ENCODE measurements around the gene UAP1L1.
A peak's percentile ranks its signal among the peaks of the same experiment; 100 is the strongest.

Gene UAP1L1

DNA sequence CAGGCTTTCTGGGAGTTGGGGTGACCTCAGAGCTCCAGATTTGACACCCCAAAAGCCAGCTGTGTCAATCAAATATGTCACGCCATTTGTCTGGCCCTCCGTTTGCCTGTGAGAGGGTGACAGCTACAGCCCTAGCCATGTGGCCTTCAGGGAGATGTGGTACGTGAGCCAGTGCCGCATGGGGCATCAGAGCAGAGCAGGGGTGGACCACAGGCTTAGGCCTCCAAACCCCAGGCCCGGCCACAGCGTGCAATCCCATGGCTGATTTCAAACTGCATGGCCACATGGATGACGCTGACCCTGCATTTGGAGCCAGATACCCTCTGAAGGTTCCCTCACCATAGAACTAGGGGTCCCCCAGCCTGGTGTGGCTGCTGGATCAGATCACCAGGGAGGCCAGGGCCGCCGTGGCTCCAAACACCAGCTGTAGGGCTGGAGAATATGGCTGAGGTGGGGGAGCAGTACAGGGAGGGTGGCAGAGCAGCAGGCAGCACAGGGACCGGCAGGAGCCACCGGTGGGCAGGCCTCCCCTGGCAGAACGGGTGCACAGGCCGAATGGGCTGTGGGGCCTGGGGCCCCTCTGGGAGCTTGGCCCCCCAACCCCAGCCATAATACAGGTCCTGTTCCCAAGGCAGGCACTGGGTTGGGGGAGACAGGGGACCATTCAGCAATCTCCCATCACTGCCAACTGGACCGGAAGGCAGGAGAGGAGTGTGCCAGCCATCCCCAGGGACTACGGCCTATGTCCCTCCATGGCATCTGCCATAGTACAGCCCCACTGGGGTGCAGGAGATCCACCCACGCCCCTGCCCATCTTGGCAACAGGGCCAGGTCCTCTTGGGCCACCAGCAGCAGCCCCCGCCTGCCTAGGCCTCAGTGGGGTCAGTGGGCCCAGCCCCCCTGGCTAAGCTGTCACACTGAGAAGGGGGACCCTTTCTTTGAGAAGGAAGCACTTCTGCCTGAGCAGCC, 8.5 kb upstream of the UAP1L1 start:
- no peaks in the 10 kb centered on the region for H3K36me3 ChIP-seq (ENCODE audit: control insufficient read depth, insufficient read depth, low read length)
- no peak overlapping the region for H3K27ac ChIP-seq (ENCODE audit: insufficient read depth, low read depth, low read length, poor library complexity, severe bottlenecking)
- H3K4me3 ChIP-seq (ENCODE audit: insufficient read depth, low read depth, low read length) = peak overlapping the region; percentile 50
- WGBS, 2 experiments = 93 to 95% methylated on average over 17 of the region's 17 CpGs
- H3K4me1 ChIP-seq (ENCODE audit: control insufficient read depth, insufficient read depth, low read length) = peaks cover 16% of the 10 kb centered on the region
- no peaks in the 10 kb centered on the region for H3K9me3 ChIP-seq (ENCODE audit: control insufficient read depth, low read length)
- peaks cover 22% of the 10 kb centered on the region for H3K27me3 ChIP-seq (ENCODE audit: control insufficient read depth, insufficient read depth, low read length, poor library complexity, severe bottlenecking)

DNA sequence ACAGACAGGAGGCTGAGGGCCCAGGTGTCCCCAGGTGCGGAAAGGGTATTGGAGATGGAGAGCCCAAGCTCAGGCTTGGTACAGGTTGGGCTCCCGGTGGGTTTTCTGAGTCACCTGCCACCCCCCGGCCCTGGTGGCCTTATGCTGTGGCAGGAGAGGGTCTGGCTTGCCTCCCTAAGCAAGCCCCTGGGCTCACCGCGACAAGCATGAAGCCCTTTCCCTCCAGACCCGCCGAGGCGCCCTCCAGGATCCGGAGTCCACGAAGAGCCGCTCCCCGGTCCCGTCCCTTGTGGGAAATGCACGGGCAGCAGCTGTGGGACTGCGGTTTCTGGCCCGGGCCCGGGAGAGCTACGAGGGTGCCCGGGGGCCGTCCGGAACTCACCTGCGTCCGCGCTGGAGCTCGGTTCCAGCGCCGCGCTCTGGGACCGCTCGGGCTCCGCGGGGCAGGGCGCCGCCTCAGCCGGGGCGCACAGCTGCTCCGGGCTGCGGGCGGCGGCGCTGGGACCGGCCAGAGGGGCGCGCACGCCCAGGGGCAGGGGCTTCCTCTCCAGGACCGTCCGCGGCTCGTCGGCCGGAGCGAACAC, 7.7 kb upstream of the UAP1L1 start:
- peaks cover 25% of the 10 kb centered on the region for H3K27me3 ChIP-seq (ENCODE audit: control insufficient read depth, insufficient read depth, low read length, poor library complexity, severe bottlenecking)
- no peaks in the 10 kb centered on the region for H3K9me3 ChIP-seq (ENCODE audit: control insufficient read depth, low read length)
- no peaks in the 10 kb centered on the region for H3K36me3 ChIP-seq (ENCODE audit: control insufficient read depth, insufficient read depth, low read length)
- peak overlapping the region; percentile 50 for H3K4me3 ChIP-seq (ENCODE audit: insufficient read depth, low read depth, low read length)
- WGBS, 2 experiments = 5 to 6% methylated on average over 52 of the region's 52 CpGs
- peaks cover 16% of the 10 kb centered on the region for H3K4me1 ChIP-seq (ENCODE audit: control insufficient read depth, insufficient read depth, low read length)
- H3K27ac ChIP-seq (ENCODE audit: insufficient read depth, low read depth, low read length, poor library complexity, severe bottlenecking) = no peak overlapping the region

- H3K27ac ChIP-seq (ENCODE audit: insufficient read depth, low read depth, low read length, poor library complexity, severe bottlenecking) = no peak within 1 kb of the TSS
Observed at GRCh38 chr9:137070201-137070905, 7.0 kb upstream of the UAP1L1 start, which contains the start of gene SAPCD2. Gene SAPCD2, minus strand, starts transcription at chr9:137070557. Its CDS starts 97 bp downstream, at chr9:137070460.

GRCh38 chr9:137070906-137071275, 6.4 kb upstream of the UAP1L1 start:
- WGBS, 2 experiments = 25 to 29% methylated on average over 6 of the region's 6 CpGs
- no peak overlapping the region for H3K27ac ChIP-seq (ENCODE audit: insufficient read depth, low read depth, low read length, poor library complexity, severe bottlenecking)

More at GRCh38 chr9:137070201-137070905, 7.0 kb upstream of the UAP1L1 start, which contains the start of gene SAPCD2:
- peak within 1 kb of the TSS; percentile 50 for H3K4me3 ChIP-seq (ENCODE audit: insufficient read depth, low read depth, low read length)
- peaks cover 16% of the 10 kb centered on the region for H3K4me1 ChIP-seq (ENCODE audit: control insufficient read depth, insufficient read depth, low read length)
- H3K9me3 ChIP-seq (ENCODE audit: control insufficient read depth, low read length) = no peaks in the 10 kb centered on the region
- H3K27me3 ChIP-seq (ENCODE audit: control insufficient read depth, insufficient read depth, low read length, poor library complexity, severe bottlenecking) = peaks cover 30% of the 10 kb centered on the region
- H3K36me3 ChIP-seq (ENCODE audit: control insufficient read depth, insufficient read depth, low read length) = no peaks in the 10 kb centered on the region
- WGBS, 2 experiments = 1% methylated on average over 74 of the region's 74 CpGs

DNA sequence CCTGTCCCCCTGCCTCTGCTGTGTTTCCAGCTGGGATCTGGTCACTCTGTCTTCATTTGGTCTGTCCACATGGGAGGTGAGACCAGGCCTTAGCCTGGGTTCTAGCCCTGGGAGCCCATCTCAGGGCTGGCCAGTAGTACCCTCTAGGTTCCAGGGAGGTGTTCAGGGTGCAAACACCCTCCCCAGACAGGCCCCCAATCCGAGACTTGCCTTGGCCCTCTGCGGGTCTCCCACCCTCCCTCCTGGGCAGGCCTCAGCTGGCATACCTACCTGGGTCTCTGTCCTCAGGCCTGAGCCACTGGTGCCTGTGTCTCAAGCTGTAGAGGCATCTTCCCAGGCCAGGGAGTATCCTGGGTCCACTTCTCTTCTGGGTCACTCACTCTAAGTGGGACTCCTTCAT, 6.0 kb upstream of the UAP1L1 start:
- H3K27me3 ChIP-seq (ENCODE audit: control insufficient read depth, insufficient read depth, low read length, poor library complexity, severe bottlenecking) = peaks cover 40% of the 10 kb centered on the region
- H3K27ac ChIP-seq (ENCODE audit: insufficient read depth, low read depth, low read length, poor library complexity, severe bottlenecking) = no peak overlapping the region
- no peaks in the 10 kb centered on the region for H3K36me3 ChIP-seq (ENCODE audit: control insufficient read depth, insufficient read depth, low read length)
- no peak overlapping the region for H3K4me3 ChIP-seq (ENCODE audit: insufficient read depth, low read depth, low read length)
- peaks cover 16% of the 10 kb centered on the region for H3K4me1 ChIP-seq (ENCODE audit: control insufficient read depth, insufficient read depth, low read length)
- H3K9me3 ChIP-seq (ENCODE audit: control insufficient read depth, low read length) = no peaks in the 10 kb centered on the region
- WGBS, 2 experiments = 89 to 94% methylated on average over 2 of the region's 2 CpGs

More at GRCh38 chr9:137070906-137071275, 6.4 kb upstream of the UAP1L1 start:
- Histone ChIP-seq H3K36me3 (ENCODE audit: control insufficient read depth, insufficient read depth, low read length) (no peaks in the 10 kb centered on the region), H3K27me3 (ENCODE audit: control insufficient read depth, insufficient read depth, low read length, poor library complexity, severe bottlenecking) (peaks cover 36% of the 10 kb centered on the region), H3K4me1 (ENCODE audit: control insufficient read depth, insufficient read depth, low read length) (peaks cover 16% of the 10 kb centered on the region), H3K4me3 (ENCODE audit: insufficient read depth, low read depth, low read length) (peak overlapping the region; percentile 50), H3K9me3 (ENCODE audit: control insufficient read depth, low read length) (no peaks in the 10 kb centered on the region)

- no peaks in the 10 kb centered on the region for H3K9me3 ChIP-seq (ENCODE audit: control insufficient read depth, low read length)
- H3K27ac ChIP-seq (ENCODE audit: insufficient read depth, low read depth, low read length, poor library complexity, severe bottlenecking) = no peak overlapping the region
- no peak overlapping the region for H3K4me3 ChIP-seq (ENCODE audit: insufficient read depth, low read depth, low read length)
- H3K27me3 ChIP-seq (ENCODE audit: control insufficient read depth, insufficient read depth, low read length, poor library complexity, severe bottlenecking) = peaks cover 62% of the 10 kb centered on the region
- H3K4me1 ChIP-seq (ENCODE audit: control insufficient read depth, insufficient read depth, low read length) = peaks cover 21% of the 10 kb centered on the region
- 91 to 96% methylated on average over 8 of the region's 8 CpGs for WGBS, 2 experiments
- H3K36me3 ChIP-seq (ENCODE audit: control insufficient read depth, insufficient read depth, low read length) = no peaks in the 10 kb centered on the region
Observed at GRCh38 chr9:137073992-137074399, 3.3 kb upstream of the UAP1L1 start.

DNA sequence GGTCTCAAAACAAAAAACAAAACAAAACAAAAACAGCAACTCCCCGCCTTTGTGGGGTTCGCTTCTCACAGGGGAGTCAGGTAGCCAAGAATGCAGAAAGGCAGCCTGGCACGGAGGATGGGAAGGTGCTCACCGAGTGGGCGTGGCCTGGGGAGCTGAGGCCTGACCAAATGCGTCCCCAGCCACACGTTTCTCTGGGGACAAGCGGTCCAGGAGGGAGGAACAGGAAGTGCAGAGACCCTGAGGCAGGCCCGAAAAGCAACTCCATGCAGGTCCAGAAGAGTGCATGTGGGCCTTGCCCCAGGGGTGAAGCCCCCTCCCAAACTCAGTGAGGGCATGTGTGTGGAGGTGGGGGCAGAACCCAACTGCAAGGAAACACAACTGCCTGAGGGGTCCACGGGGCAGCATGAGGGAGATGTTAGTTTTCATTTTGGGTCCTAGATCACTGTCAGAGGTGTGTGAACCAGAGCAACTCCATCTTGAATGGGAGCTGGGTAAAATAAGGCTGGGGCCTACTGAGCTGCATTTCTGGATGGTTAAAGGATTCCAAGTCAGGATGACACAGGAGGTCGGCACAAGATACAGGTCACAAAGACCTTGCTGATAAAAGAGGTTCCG, 2.6 kb upstream of the UAP1L1 start:
- no peak overlapping the region for H3K27ac ChIP-seq (ENCODE audit: insufficient read depth, low read depth, low read length, poor library complexity, severe bottlenecking)
- H3K27me3 ChIP-seq (ENCODE audit: control insufficient read depth, insufficient read depth, low read length, poor library complexity, severe bottlenecking) = peaks cover 62% of the 10 kb centered on the region
- H3K4me1 ChIP-seq (ENCODE audit: control insufficient read depth, insufficient read depth, low read length) = peaks cover 14% of the 10 kb centered on the region
- no peaks in the 10 kb centered on the region for H3K9me3 ChIP-seq (ENCODE audit: control insufficient read depth, low read length)
- H3K4me3 ChIP-seq (ENCODE audit: insufficient read depth, low read depth, low read length) = no peak overlapping the region
- WGBS, 2 experiments = 76 to 82% methylated on average over 12 of the region's 12 CpGs
- no peaks in the 10 kb centered on the region for H3K36me3 ChIP-seq (ENCODE audit: control insufficient read depth, insufficient read depth, low read length)

GRCh38 chr9:137075275-137075775, 2.0 kb upstream of the UAP1L1 start:
- H3K4me1 ChIP-seq (ENCODE audit: control insufficient read depth, insufficient read depth, low read length) = peaks cover 14% of the 10 kb centered on the region
- H3K36me3 ChIP-seq (ENCODE audit: control insufficient read depth, insufficient read depth, low read length) = no peaks in the 10 kb centered on the region
- peaks cover 62% of the 10 kb centered on the region for H3K27me3 ChIP-seq (ENCODE audit: control insufficient read depth, insufficient read depth, low read length, poor library complexity, severe bottlenecking)
- no peak overlapping the region for H3K4me3 ChIP-seq (ENCODE audit: insufficient read depth, low read depth, low read length)
- H3K9me3 ChIP-seq (ENCODE audit: control insufficient read depth, low read length) = no peaks in the 10 kb centered on the region
- WGBS, 2 experiments = 76 to 79% methylated on average over 12 of the region's 12 CpGs
- H3K27ac ChIP-seq (ENCODE audit: insufficient read depth, low read depth, low read length, poor library complexity, severe bottlenecking) = no peak overlapping the region

GRCh38 chr9:137076636-137077009, 694 bp upstream of the UAP1L1 start:
- no peak overlapping the region for H3K27ac ChIP-seq (ENCODE audit: insufficient read depth, low read depth, low read length, poor library complexity, severe bottlenecking)
- peaks cover 69% of the 10 kb centered on the region for H3K27me3 ChIP-seq (ENCODE audit: control insufficient read depth, insufficient read depth, low read length, poor library complexity, severe bottlenecking)
- H3K4me1 ChIP-seq (ENCODE audit: control insufficient read depth, insufficient read depth, low read length) = peaks cover 10% of the 10 kb centered on the region
- H3K9me3 ChIP-seq (ENCODE audit: control insufficient read depth, low read length) = no peaks in the 10 kb centered on the region
- H3K4me3 ChIP-seq (ENCODE audit: insufficient read depth, low read depth, low read length) = no peak overlapping the region
- WGBS, 2 experiments = 74 to 76% methylated on average over 15 of the region's 15 CpGs
- H3K36me3 ChIP-seq (ENCODE audit: control insufficient read depth, insufficient read depth, low read length) = no peaks in the 10 kb centered on the region

All from ectodermal cell (in vitro differentiated cells).